HL-60 (cell line): ENCODE measurements around the gene KCTD4.
"Not testable (repeated sequence)": the region's sequence is repeated elsewhere in the genome, so short reads cannot be mapped to it uniquely, and the experiment has no call there.

ENCODE experiments used
- DNase-seq, 2 experiments: peaks; one replicate each; pipeline ENCODE4 v3.0.0-alpha.2; 2010 to 2020; ENCODE audit warnings: low read depth in 1 of 2, low spot score in 1 of 2
- H3K27ac ChIP-seq: fragments of 250-450 bp; sonication (Bioruptor Pico); replicated peaks from 2 replicates; pipeline ENCODE4 v1.5.1; 2020; ENCODE audit warnings: mild to moderate bottlenecking, moderate library complexity
- H3K27me3 ChIP-seq: fragments of 250-450 bp; sonication (Bioruptor Pico); 2 replicates; pipeline ENCODE4 v1.5.1; 2021; ENCODE audit warnings: mild to moderate bottlenecking, moderate library complexity; ENCODE audit not compliant: insufficient read depth, poor library complexity, severe bottlenecking
- H3K4me3 ChIP-seq: replicated peaks from 2 replicates; pipeline ENCODE4 v1.5.1; 2011; ENCODE audit warnings: mild to moderate bottlenecking, control low read depth, low read length; ENCODE audit not compliant: insufficient read depth
- CTCF ChIP-seq: IDR thresholded peaks from one replicate; pipeline ENCODE4 v1.5.1; 2011; ENCODE audit warnings: low read length, control low read depth, inconsistent platforms; ENCODE audit not compliant: insufficient read depth
- GABPA ChIP-seq: IDR thresholded peaks from 2 replicates; pipeline ENCODE4 v1.6.1; 2012; ENCODE audit warnings: low read depth
- POLR2AphosphoS5 ChIP-seq: IDR thresholded peaks from 2 replicates; pipeline ENCODE4 v1.6.1; 2012; ENCODE audit warnings: low read depth
- REST ChIP-seq: IDR thresholded peaks from 2 replicates; pipeline ENCODE4 v1.6.1; 2012; ENCODE audit warnings: low read depth; ENCODE audit not compliant: insufficient replicate concordance
- SPI1 ChIP-seq: IDR thresholded peaks from 2 replicates; pipeline ENCODE4 v1.6.1; 2012; ENCODE audit warnings: low read depth, mild to moderate bottlenecking, borderline replicate concordance
- long read RNA-seq: library from polyadenylated mRNA; unstranded; transcript quantifications from one replicate; pipeline ENCODE4 v2.0.0, GENCODE V29; 2020

The KCTD4 gene
- long read RNA-seq, result 0 reads

- no peak within 1 kb of the TSS for H3K4me3 ChIP-seq
- TF ChIP-seq CTCF, result no peak
- TF ChIP-seq SPI1, result no peak
- TF ChIP-seq REST, result no peak
- no peak for TF ChIP-seq GABPA
- TF ChIP-seq POLR2AphosphoS5, result no peak
- H3K27ac ChIP-seq, result no peak within 1 kb of the TSS
- no peaks in the 10 kb centered on the region for H3K27me3 ChIP-seq
- DNase-seq, result peak in 1 of 2 experiments; percentile 16
These were observed at the start of gene KCTD4 for GRCh38 chr13:45200701-45201232. Gene KCTD4 (minus strand): TSS chr13:45201045. CDS start chr13:45194567, 6,478 bp downstream.

GRCh38 chr13:45249662-45250061 is 48.8 kb upstream of the KCTD4 start:
- no peak overlapping the region for H3K4me3 ChIP-seq
- no peak overlapping the region for H3K27ac ChIP-seq
- DNase-seq, result no peak
- no peaks in the 10 kb centered on the region for H3K27me3 ChIP-seq
- TF ChIP-seq SPI1 (no peak), CTCF (no peak), POLR2AphosphoS5 (no peak), REST (no peak), GABPA (no peak)

GRCh38 chr13:45244736-45245135 is 43.9 kb upstream of the KCTD4 start:
- not testable (repeated sequence) for H3K4me3 ChIP-seq, DNase-seq, H3K27ac ChIP-seq, H3K27me3 ChIP-seq

- no peaks in the 10 kb centered on the region for H3K27me3 ChIP-seq
- DNase-seq, result no peak
- TF ChIP-seq GABPA (no peak), SPI1 (no peak), CTCF (no peak)
- no peak overlapping the region for H3K4me3 ChIP-seq
- no peak overlapping the region for H3K27ac ChIP-seq
These were observed 42.2 kb upstream of the KCTD4 start for GRCh38 chr13:45243077-45243476.
